Measurements from ENCODE around the gene SOX30.
A peak's percentile ranks its signal among the peaks of the same experiment; 100 is the strongest.
"Not testable (repeated sequence)": the region's sequence is repeated elsewhere in the genome, so short reads cannot be mapped to it uniquely, and the experiment has no call there.

The SOX30 gene

DNA sequence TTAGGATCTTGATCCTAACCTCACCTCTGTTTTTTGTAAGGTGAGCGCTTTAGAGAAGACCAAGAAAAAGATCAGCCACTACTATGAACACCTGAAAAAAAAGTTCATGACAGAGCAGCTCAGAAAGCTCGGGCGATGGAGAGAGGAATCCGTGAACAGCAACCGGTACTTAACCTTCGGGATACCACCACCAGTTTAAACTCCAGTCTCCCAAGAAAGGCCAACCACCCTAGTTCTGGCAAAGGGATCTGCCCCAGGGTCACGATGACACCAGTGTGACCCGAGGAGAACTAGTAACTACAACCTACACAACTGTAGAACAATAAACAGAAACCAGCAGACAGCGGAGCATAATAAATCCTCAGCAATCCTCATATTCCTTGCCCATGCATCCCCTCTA is 27.6 kb upstream of the SOX30 start:
- H3K9ac ChIP-seq (ENCODE audit: low read depth, low read length, poor library complexity): no peak overlapping the region
- no peak overlapping the region for H2BK15ac ChIP-seq (ENCODE audit: low read length)
- no peaks in the 10 kb centered on the region for H3K79me1 ChIP-seq (ENCODE audit: low read depth, low read length)
- H3K36me3 ChIP-seq (replicated peaks in 1 of 2; ENCODE audit: control insufficient read depth in 2 of 2, insufficient read depth in 2 of 2, low read length in 2 of 2): no peaks in the 10 kb centered on the region
- no peak overlapping the region for H2BK120ac ChIP-seq (ENCODE audit: low read depth, low read length)
- no peak overlapping the region for H2BK5ac ChIP-seq (ENCODE audit: low read length)
- no peak overlapping the region for H2BK12ac ChIP-seq (ENCODE audit: low read length)
- no peak overlapping the region for H3K4ac ChIP-seq (ENCODE audit: low read length)
- WGBS, 2 donors (ENCODE audit: extremely low coverage in 2 of 2, insufficient read length in 2 of 2, insufficient replicate concordance in 1 of 2): no CpG with 5 or more reads among the region's 9 CpGs
- no peak overlapping the region for H3K4me2 ChIP-seq (ENCODE audit: insufficient read depth, low read length, poor library complexity, severe bottlenecking)
- H3K4me1 ChIP-seq (ENCODE audit: control insufficient read depth in 2 of 2, insufficient read depth in 1 of 2, low read depth in 1 of 2, low read length in 2 of 2): no peaks in the 10 kb centered on the region
- no peak overlapping the region for H3K27ac ChIP-seq (replicated peaks; ENCODE audit: low read length)
- H3K18ac ChIP-seq (ENCODE audit: low read length): no peak overlapping the region
- peak overlapping the region; percentile 43 for H2AK5ac ChIP-seq (ENCODE audit: low read depth, low read length)
- no peak overlapping the region for H3K23ac ChIP-seq (ENCODE audit: low read depth, low read length, poor library complexity)
- no peak overlapping the region for H3K4me3 ChIP-seq (ENCODE audit: low read length in 2 of 2)
- H4K8ac ChIP-seq (ENCODE audit: low read depth, low read length): no peak overlapping the region
- no peak overlapping the region for H2AFZ ChIP-seq (ENCODE audit: low read length)
- no peak overlapping the region for H4K91ac ChIP-seq (ENCODE audit: low read depth, low read length, poor library complexity)
- no peak overlapping the region for H3K14ac ChIP-seq (ENCODE audit: low read length)
- no peaks in the 10 kb centered on the region for H3K27me3 ChIP-seq (ENCODE audit: control insufficient read depth in 3 of 3, insufficient read depth in 3 of 3, low read depth in 1 of 3, low read length in 3 of 3)
- H3K9me3 ChIP-seq (replicated peaks in 1 of 2; ENCODE audit: control insufficient read depth in 2 of 2, insufficient read depth in 1 of 2, low read depth in 1 of 2, low read length in 2 of 2): no peaks in the 10 kb centered on the region
- DNase-seq (ENCODE audit: low spot score): no peak

DNA sequence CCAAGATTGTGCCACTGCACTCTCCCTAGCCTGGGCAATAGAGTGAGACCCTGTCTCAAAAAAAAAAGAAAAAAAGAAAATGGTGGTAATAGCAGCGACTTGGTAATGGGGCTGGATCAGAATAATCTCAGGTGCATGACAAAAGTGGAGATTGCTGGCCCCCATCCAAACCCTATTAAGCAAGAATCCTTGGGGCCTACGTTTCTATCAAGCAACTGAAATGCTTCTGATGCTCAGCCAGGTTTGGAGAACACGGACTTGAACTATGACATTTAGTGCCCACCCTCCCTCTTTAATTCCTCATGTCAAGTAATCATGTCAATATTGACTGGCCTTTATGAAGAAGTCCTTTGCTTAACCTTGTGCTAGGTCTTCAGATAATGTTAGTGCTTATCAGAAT is 25.7 kb upstream of the SOX30 start:
- no peak overlapping the region for H3K27ac ChIP-seq (replicated peaks; ENCODE audit: low read length)
- H3K9me3 ChIP-seq (replicated peaks in 1 of 2; ENCODE audit: control insufficient read depth in 2 of 2, insufficient read depth in 1 of 2, low read depth in 1 of 2, low read length in 2 of 2): no peaks in the 10 kb centered on the region
- H2AFZ ChIP-seq (ENCODE audit: low read length): no peak overlapping the region
- no peaks in the 10 kb centered on the region for H3K79me1 ChIP-seq (ENCODE audit: low read depth, low read length)
- no peak overlapping the region for H2BK120ac ChIP-seq (ENCODE audit: low read depth, low read length)
- no peak overlapping the region for H3K14ac ChIP-seq (ENCODE audit: low read length)
- no peak overlapping the region for H2BK12ac ChIP-seq (ENCODE audit: low read length)
- no peaks in the 10 kb centered on the region for H3K36me3 ChIP-seq (replicated peaks in 1 of 2; ENCODE audit: control insufficient read depth in 2 of 2, insufficient read depth in 2 of 2, low read length in 2 of 2)
- H2BK15ac ChIP-seq (ENCODE audit: low read length): no peak overlapping the region
- H3K4me2 ChIP-seq (ENCODE audit: insufficient read depth, low read length, poor library complexity, severe bottlenecking): no peak overlapping the region
- no peak overlapping the region for H4K8ac ChIP-seq (ENCODE audit: low read depth, low read length)
- H4K91ac ChIP-seq (ENCODE audit: low read depth, low read length, poor library complexity): no peak overlapping the region
- no peaks in the 10 kb centered on the region for H3K4me1 ChIP-seq (ENCODE audit: control insufficient read depth in 2 of 2, insufficient read depth in 1 of 2, low read depth in 1 of 2, low read length in 2 of 2)
- H2AK5ac ChIP-seq (ENCODE audit: low read depth, low read length): no peak overlapping the region
- H3K9ac ChIP-seq (ENCODE audit: low read depth, low read length, poor library complexity): no peak overlapping the region
- H3K18ac ChIP-seq (ENCODE audit: low read length): no peak overlapping the region
- no peak for DNase-seq (ENCODE audit: low spot score)
- no peak overlapping the region for H3K4ac ChIP-seq (ENCODE audit: low read length)
- H3K27me3 ChIP-seq (ENCODE audit: control insufficient read depth in 3 of 3, insufficient read depth in 3 of 3, low read depth in 1 of 3, low read length in 3 of 3): no peaks in the 10 kb centered on the region
- no CpG with 5 or more reads among the region's 3 CpGs for WGBS, 2 donors (ENCODE audit: extremely low coverage in 2 of 2, insufficient read length in 2 of 2, insufficient replicate concordance in 1 of 2)
- no peak overlapping the region for H2BK5ac ChIP-seq (ENCODE audit: low read length)
- no peak overlapping the region for H3K4me3 ChIP-seq (ENCODE audit: low read length in 2 of 2)
- no peak overlapping the region for H3K23ac ChIP-seq (ENCODE audit: low read depth, low read length, poor library complexity)

DNA sequence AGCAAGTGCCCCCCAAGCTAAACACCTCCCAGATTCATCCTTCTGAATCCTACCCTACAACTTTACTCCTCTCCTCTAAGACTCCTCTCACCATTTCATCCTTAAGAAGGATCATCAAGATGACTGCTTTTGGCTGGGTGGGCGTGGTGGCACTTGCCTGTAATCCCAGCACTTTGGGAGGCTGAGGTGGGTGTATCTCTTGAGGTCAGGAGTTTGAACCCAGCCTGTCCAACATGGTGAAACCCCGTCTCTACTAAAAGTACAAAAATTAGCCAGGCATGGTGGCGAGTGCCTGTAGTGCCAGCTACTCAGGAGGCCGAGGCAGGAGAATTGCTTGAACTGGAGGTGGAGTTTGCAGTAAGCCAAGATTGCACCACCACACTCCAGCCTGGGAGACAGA is 22.1 kb upstream of the SOX30 start:
- not testable (repeated sequence) for H3K23ac ChIP-seq (ENCODE audit: low read depth, low read length, poor library complexity); H2AK5ac ChIP-seq (ENCODE audit: low read depth, low read length); H2BK120ac ChIP-seq (ENCODE audit: low read depth, low read length); H3K18ac ChIP-seq (ENCODE audit: low read length); H3K9me3 ChIP-seq (replicated peaks in 1 of 2; ENCODE audit: control insufficient read depth in 2 of 2, insufficient read depth in 1 of 2, low read depth in 1 of 2, low read length in 2 of 2); H2AFZ ChIP-seq (ENCODE audit: low read length); H3K4me1 ChIP-seq (ENCODE audit: control insufficient read depth in 2 of 2, insufficient read depth in 1 of 2, low read depth in 1 of 2, low read length in 2 of 2); H3K4me3 ChIP-seq (ENCODE audit: low read length in 2 of 2); H3K14ac ChIP-seq (ENCODE audit: low read length); H3K27me3 ChIP-seq (ENCODE audit: control insufficient read depth in 3 of 3, insufficient read depth in 3 of 3, low read depth in 1 of 3, low read length in 3 of 3); H3K9ac ChIP-seq (ENCODE audit: low read depth, low read length, poor library complexity); H4K91ac ChIP-seq (ENCODE audit: low read depth, low read length, poor library complexity); H3K4ac ChIP-seq (ENCODE audit: low read length); H3K4me2 ChIP-seq (ENCODE audit: insufficient read depth, low read length, poor library complexity, severe bottlenecking); H2BK5ac ChIP-seq (ENCODE audit: low read length); H2BK12ac ChIP-seq (ENCODE audit: low read length); H3K27ac ChIP-seq (replicated peaks; ENCODE audit: low read length); H4K8ac ChIP-seq (ENCODE audit: low read depth, low read length); H3K79me1 ChIP-seq (ENCODE audit: low read depth, low read length); H3K36me3 ChIP-seq (replicated peaks in 1 of 2; ENCODE audit: control insufficient read depth in 2 of 2, insufficient read depth in 2 of 2, low read length in 2 of 2); H2BK15ac ChIP-seq (ENCODE audit: low read length); DNase-seq (ENCODE audit: low spot score)
- WGBS, 2 donors (ENCODE audit: extremely low coverage in 2 of 2, insufficient read length in 2 of 2, insufficient replicate concordance in 1 of 2): no CpG with 5 or more reads among the region's 4 CpGs

DNA sequence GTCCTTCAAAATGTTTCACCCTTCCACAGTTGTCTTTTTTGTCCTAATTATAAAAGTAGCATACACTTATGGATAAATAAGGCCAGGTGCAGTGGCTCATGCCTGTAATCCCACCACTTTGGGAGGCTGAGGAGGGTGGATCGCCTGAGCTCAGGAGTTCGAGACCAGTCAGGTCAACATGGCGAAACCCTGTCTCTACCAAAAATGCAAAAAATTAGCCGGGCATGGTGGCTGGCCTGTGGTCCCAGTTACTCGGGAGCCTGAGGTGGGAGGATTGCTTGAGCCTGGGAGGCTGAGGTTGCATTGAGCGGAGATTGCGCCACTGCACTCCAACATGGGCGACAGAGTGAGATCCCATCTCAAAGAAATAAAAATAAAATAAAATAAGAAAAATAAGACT is 20.7 kb upstream of the SOX30 start:
- Histone ChIP-seq H4K8ac (ENCODE audit: low read depth, low read length) (no peak overlapping the region), H3K4me2 (ENCODE audit: insufficient read depth, low read length, poor library complexity, severe bottlenecking) (no peak overlapping the region), H2BK120ac (ENCODE audit: low read depth, low read length) (no peak overlapping the region), H3K36me3 (replicated peaks in 1 of 2; ENCODE audit: control insufficient read depth in 2 of 2, insufficient read depth in 2 of 2, low read length in 2 of 2) (no peaks in the 10 kb centered on the region), H3K23ac (ENCODE audit: low read depth, low read length, poor library complexity) (no peak overlapping the region), H3K79me1 (ENCODE audit: low read depth, low read length) (no peaks in the 10 kb centered on the region), H3K4me3 (ENCODE audit: low read length in 2 of 2) (no peak overlapping the region), H2AK5ac (ENCODE audit: low read depth, low read length) (no peak overlapping the region), H3K14ac (ENCODE audit: low read length) (no peak overlapping the region), H3K9ac (ENCODE audit: low read depth, low read length, poor library complexity) (no peak overlapping the region), H3K4me1 (ENCODE audit: control insufficient read depth in 2 of 2, insufficient read depth in 1 of 2, low read depth in 1 of 2, low read length in 2 of 2) (no peaks in the 10 kb centered on the region), H2BK12ac (ENCODE audit: low read length) (no peak overlapping the region), H2BK15ac (ENCODE audit: low read length) (no peak overlapping the region), H3K9me3 (replicated peaks in 1 of 2; ENCODE audit: control insufficient read depth in 2 of 2, insufficient read depth in 1 of 2, low read depth in 1 of 2, low read length in 2 of 2) (peaks cover 7 to 9% of the 10 kb centered on the region in 2 donors), H4K91ac (ENCODE audit: low read depth, low read length, poor library complexity) (no peak overlapping the region), H3K27ac (replicated peaks; ENCODE audit: low read length) (no peak overlapping the region), H3K4ac (ENCODE audit: low read length) (no peak overlapping the region), H2AFZ (ENCODE audit: low read length) (no peak overlapping the region), H3K27me3 (ENCODE audit: control insufficient read depth in 3 of 3, insufficient read depth in 3 of 3, low read depth in 1 of 3, low read length in 3 of 3) (peaks cover 0 to 2% (median 0%) of the 10 kb centered on the region in 3 experiments), H3K18ac (ENCODE audit: low read length) (no peak overlapping the region), H2BK5ac (ENCODE audit: low read length) (no peak overlapping the region)
- no peak for DNase-seq (ENCODE audit: low spot score)
- WGBS, 2 donors (ENCODE audit: extremely low coverage in 2 of 2, insufficient read length in 2 of 2, insufficient replicate concordance in 1 of 2): no CpG with 5 or more reads among the region's 8 CpGs

Data from neuronal stem cell (in vitro differentiated cells).